Skeletal muscle cell (primary cell): ENCODE data around the gene DOC2B.
"Not testable (repeated sequence)": the region's sequence is repeated elsewhere in the genome, so short reads cannot be mapped to it uniquely, and the experiment has no call there.

Source experiments
- DNase-seq: peaks from one replicate; pipeline ENCODE4 v3.0.0-alpha.2; 2010; ENCODE audit warnings: low read depth
- H3K4me3 ChIP-seq: 2 replicates; pipeline ENCODE4 v1.5.1; 2011; ENCODE audit warnings: low read depth, mild to moderate bottlenecking, control low read depth, low read length, moderate library complexity

The DOC2B gene

DNA sequence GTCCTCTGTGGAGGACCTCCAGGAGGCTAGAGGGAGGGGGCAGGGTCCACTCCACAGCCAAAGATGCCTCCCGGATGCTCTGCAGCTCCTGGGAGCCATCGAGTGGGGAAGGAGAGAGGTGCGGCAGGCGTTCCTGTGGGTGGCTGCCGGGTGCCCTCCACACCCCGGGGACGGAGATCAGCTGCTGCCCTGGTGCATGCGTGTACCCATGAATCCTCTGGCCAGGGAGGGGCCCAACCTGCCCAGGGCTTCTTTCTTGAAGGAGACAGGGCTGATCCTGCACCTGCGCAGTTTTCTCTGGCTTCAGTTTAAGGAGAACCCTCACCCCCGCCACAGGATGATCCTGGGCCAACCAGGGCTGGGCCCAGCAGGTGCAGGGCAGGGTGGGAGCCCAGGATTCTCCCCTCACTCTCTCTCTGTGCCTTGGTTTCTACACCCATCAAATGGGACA, 33.5 kb upstream of the DOC2B start:
- DNase-seq = no peak
- H3K4me3 ChIP-seq = no peak overlapping the region

DNA sequence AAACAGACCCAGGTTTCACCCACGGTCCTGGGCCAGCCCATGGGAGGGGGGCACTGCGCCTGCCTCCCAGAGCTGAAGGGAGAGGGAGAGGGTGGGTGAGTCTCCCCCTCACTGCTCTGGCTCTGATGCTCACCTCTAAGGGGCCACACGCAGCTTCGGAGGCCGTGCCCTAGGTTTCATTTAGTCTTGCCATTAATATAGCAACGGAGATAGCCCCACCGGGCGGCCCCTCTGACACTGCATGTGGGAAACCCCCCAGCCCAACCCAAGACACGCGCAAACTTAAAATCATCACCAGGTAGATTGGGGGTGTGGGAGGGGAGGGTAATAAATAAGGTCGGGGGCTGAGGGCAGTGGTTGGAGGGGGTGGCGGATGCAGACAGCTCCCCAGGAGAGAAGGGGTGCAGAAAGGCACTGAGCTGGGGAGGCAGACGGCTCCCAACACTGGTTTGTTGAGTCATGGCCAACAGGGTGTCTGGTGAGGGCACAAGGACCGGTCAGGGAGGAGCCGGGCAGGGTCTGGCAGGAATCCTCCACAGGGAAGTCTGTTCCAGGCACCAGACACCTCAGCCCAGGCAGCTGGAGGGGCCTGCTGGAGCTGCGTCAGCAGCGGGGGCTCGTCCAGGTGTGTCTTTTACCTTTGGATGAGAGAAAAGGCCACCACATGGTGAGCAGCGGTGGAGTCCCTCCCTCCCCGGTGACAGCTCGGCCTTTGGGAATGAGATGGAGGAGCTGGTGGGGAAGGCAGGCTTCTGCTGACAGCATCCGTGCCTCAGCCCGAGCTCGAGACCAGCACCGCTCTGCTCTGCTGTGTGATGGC, 32.0 kb upstream of the DOC2B start:
- no peak overlapping the region for H3K4me3 ChIP-seq

DNA sequence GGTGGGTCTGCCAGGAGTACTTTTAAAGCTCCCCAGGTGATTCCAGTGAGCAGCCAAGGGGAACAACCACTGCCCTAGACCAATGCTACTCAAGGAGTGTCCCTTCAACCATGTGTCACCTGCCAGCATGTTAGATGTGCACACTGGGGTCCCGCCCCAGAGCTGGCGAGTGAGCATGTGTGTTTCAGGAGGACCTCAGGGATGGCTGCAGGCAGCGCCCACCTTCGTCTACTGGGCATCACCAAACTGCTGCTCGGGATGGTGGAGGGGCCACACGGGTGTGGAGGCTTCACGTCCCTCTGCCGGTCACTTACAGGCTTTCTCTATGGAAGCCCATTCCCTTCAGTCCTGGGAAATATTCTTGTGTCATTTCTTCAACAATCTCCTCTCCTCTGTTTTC, 29.0 kb upstream of the DOC2B start:
- H3K4me3 ChIP-seq = no peak overlapping the region
- DNase-seq = no peak

More for the DNA sequence above, 32.0 kb upstream of the DOC2B start:
- no peak for DNase-seq

DNA sequence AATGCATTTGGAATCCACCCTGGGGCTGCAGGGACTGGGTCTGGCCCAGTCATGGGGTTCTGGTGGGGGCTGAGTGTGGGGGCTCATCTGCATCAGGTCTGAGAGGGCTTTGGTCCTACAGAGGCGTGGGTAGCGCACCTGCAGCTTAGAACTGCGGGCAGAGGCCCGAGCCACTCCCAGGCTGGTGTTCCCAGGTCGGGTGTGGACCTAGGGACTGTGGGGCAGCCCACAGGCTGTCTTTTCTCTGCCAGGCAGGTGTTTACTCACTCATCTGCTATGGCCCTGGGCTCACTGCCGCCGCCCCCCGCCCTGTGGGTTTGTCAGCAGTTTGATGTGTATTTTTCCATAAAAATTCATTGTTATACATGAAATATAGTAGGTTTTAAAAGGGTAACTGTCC, 27.0 kb upstream of the DOC2B start:
- DNase-seq = no peak
- H3K4me3 ChIP-seq = no peak overlapping the region

DNA sequence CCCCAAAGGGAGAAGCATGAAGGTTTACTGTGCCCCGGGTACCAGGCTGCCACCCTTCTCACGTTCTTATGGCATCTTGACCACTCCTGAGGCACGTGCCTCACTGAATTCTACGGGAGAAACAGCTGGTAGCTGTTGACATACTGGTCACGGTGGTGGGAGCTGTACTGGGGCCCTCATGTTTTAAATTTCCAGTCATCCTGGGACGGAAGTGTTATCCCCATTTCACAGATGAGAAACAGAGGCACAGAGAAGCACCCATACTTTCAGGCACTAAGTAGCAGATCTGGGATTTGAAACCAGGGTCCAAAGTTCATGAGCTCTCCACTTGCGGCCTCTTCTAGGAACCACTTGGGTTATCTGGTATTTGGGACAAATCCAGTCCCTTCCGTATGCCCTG, 26.3 kb upstream of the DOC2B start:
- no peak for DNase-seq
- no peak overlapping the region for H3K4me3 ChIP-seq

DNA sequence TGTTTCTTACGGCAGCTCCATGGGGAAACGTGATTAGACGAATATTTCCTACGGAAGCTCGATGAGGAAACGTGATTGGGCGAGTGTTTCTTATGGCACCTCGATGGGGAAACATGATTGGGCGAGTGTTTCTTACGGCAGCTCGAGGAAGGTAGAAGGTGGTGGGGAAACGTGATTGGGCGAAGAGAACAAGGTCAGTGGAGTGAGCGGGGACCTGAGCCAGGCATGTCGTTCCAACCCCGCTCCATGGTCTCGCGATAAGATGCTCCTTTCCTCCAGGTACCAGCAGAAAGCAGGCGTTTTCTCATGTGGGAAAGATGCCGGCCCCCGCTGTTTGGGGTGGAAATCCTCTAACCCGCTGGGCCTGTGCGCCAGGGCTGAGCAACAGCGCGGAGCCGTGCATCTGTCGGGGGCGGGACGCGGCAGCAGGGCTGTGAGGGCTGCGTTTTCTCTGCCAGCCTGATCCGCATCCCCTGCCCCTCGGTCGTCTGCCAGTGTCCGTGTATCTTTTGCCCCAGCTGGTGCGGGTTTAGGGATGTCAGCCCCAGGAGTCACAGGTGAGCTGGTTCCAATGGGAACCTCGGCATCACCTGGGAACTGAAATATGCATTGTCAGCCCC, 25.6 kb upstream of the DOC2B start:
- no peak overlapping the region for H3K4me3 ChIP-seq
- DNase-seq = no peak

DNA sequence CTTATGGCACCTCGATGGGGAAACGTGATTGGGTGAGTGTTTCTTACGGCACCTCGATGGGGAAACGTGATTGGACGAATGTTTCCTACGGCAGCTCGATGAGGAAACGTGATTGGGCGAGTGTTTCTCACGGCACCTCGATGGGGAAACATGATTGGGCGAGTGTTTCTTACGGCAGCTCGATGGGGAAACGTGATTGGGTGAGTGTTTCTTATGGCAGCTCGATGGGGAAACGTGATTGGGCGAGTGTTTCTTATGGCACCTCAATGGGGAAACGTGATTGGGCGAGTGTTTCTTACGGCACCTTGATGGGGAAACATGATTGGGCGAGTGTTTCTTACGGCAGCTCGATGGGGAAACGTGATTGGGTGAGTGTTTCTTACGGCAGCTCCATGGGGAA, 25.0 kb upstream of the DOC2B start:
- H3K4me3 ChIP-seq, DNase-seq: not testable (repeated sequence)

DNA sequence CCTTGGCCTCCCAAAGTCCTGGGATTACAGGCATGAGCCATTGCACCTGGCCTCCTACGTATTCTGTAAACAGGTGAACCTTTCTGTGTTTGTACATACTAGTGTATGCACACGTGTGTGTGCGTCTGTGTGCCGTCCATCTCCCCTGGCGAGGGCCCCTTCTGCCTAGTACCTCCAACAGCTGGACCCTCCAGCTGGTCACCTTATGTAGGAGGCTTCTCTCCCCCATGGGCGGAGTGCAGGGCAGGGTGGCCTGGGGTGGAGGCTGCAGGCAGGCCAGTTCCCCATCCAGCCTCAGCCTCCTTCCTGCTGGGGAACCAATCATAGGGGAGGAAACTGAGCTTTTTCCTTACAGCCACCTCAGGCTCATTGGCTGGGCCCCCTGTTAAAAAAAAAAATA, 24.4 kb upstream of the DOC2B start:
- DNase-seq = no peak
- no peak overlapping the region for H3K4me3 ChIP-seq

DNA sequence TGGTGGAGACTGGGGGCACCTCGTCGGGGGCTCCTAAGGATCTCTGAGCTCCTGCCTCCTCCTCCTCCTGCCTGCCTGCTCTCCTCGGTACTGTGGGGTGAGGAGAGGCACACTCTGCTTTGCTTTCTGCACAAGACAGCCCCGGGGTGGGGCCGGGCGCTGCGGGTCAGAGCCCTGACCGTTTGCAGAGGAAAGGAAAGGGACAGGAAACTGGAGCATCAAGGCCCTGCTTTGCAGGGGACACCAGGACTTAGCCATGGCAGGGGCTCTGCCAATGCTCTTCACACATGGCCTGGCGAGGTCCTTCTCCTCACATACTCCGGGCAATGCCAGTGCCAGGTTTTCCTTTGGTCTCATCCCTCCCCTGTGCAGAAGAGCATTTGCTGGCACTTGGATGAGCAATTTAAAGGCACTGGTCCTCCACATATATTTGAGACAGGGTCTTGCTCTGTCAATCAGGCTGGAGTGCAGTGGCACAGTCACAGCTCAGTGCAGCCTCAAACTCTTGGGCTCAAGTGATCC, 23.8 kb upstream of the DOC2B start:
- DNase-seq = no peak
- H3K4me3 ChIP-seq = no peak overlapping the region

DNA sequence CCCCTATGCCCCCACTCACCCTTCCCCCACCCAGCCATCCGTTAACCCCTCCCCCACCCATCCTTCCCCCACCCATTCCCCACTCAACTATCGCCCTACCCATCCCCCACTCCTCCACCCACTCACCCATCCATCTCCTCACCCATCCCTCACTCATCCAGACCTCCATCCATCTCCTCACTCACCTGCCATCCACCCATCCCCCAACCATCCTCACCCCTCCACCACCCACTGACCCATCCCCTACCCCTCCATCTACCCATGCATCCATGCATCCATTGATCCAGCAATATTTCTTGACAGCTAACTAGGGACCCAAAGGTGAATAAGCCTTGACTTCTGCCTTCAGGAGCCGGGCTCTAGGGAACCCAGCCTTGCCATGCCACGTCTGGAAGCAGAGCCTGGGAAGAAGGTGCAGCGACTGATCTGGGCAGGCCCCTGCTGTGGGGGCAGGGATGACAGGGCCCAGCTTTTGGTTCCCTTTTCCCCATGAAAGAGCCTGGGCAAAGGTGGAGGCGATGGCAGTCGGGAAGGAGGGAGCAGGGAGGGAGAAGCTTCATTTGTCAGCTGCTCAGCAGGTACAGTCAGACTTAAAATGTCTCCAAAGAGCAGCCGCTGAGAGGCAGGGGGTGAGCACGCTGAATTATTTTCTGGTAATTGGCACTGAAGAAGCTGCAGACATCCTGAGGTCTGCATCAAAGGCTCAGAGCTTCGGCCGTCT, 23.1 kb upstream of the DOC2B start:
- H3K4me3 ChIP-seq = no peak overlapping the region
- DNase-seq = no peak

DNA sequence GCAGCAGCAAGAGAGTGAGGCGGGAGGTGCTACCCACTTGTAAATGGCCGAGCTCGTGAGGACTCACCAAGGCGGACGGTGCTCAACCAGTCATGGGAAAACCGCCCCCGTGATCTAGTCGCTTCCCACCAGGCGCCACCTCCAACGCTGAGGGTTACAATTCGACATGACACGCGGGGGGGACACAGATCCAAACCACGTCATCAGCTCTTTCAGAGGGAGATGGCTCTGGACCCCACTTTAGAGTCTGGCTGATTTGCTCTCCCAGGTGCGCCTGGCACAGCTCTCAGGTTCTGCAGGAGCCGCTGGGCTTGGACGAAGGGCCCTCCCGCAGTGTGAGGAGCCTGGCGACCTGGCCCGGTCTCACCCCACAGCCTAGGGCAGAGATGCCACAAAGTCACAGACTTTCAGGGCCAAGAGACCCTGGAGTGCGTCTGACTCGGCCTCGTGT, 21.1 kb upstream of the DOC2B start:
- H3K4me3 ChIP-seq = no peak overlapping the region
- DNase-seq = no peak

DNA sequence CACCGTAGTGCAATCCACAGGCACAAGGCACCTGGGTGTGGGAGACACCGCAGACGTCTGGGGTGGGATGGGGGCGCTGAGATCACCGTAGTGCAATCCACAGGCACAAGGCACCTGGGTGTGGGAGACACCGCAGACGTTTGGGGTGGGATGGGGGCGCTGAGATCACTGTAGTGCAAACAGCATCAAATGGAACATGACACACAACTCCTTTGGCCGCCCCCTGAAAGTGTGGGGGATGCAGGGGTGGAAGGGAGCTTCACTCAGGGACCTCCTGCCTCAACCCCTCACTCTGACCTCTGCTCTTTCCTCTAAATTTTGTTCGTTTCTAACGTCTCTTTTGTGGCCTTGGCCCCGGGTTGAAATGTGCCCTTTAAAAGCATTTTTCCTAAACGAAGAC, 20.3 kb upstream of the DOC2B start:
- not testable (repeated sequence) for H3K4me3 ChIP-seq, DNase-seq

DNA sequence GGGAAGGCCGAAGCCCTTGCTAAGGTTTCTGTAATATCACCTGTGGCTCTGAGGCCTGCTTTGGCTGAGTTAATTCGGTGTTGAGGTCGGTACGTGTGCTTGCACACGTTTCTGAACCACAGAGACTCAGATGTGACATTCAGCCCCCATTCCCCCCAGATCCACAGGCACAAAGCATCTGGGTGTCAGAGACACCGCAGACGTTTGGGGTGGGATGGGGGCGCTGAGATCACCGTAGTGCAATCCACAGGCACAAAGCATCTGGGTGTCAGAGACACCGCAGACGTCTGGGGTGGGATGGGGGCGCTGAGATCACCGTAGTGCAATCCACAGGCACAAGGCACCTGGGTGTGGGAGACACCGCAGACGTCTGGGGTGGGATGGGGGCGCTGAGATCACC, 19.8 kb upstream of the DOC2B start:
- H3K4me3 ChIP-seq, DNase-seq: not testable (repeated sequence)

DNA sequence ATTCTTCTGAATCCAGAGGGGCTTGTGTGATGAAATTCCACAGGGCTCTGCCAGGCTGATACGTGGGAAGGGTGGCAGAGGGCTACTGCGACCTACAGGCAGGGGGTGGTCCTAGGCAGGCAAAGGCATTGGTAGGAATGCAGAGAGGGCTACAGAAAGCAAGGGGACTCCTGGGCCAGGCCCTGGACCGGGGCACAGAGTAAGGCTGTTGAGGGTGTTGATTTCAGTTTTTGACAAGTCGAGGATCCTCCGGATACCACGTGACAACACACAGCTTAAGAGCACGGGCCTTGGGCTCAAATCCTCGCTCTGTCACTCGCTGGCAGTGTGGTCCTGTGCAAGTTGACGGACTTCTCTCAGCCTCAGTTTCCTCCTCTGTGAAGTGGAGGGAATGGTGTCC, 19.1 kb upstream of the DOC2B start:
- DNase-seq = no peak
- no peak overlapping the region for H3K4me3 ChIP-seq

DNA sequence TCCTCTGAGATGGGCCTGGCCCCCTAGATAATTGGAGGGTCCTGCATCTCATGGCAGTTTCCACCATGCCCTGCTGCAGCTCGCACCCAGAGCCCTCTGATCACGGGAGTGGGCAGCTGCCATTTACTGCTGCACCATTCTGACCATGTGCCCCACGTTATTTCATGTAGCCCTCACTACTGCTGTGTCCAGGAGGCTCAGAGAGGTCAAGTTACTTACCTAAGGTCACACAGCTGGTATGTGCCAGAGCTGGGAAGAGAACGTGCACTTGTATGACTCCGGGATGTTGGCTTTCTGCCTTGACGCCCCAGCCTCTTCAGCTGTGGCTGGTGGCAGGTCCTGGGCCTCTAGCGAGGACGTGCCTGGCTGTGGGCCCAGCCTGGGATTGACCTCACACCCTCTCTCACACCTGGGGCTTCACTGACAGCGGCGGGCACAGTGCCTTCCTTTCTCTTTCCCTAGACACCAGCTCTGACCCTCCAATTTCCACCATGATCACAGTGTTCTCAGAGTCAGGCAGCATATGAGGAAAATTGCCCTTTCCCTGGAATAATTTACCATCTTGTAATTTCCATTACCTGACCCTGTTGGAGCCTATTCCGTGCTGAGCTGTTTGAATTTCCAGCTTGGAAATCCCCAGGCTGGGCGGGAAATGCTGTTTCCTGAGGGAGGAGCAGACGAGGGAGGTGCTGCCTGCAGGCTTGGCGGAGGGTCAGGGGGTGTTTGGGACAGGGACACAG, 18.5 kb upstream of the DOC2B start:
- DNase-seq = no peak
- H3K4me3 ChIP-seq = no peak overlapping the region

DNA sequence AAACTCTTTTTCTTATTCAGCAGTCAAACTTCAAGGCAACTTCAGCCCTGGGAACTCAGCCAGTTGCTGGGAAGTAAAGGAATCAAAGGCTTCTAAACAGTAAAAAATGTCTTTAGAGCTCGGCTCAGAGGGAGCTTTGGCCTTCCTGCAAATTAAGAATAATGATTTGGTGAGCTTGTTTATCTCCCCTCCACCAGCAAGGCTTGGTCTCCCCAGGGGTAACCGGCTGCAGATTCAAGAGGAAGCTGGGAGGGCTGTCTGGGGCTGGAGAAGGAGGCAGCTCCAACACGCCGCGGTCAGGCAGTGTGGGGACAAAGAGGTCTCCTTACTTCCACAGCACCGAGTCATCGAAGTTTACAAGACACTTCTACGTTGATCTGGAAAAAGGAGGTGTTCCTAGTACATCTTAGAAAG, 17.7 kb upstream of the DOC2B start:
- no peak overlapping the region for H3K4me3 ChIP-seq
- no peak for DNase-seq

DNA sequence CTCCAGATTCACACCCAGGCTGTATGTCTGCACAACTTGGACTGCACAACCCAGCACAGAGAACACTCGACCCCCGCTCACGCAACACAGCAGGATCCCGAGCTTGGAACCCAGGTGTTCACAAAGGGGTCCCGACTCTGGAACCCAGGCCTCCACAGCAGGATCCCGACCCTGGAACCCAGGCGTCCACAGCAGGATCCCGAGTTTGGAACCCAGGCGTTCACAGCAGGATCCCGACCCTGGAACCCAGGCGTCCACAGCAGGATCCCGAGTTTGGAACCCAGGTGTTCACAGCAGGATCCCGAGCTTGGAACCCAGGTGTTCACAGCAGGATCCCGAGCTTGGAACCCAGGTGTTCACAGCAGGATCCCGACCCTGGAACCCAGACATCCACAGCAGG, 16.8 kb upstream of the DOC2B start:
- not testable (repeated sequence) for DNase-seq, H3K4me3 ChIP-seq

DNA sequence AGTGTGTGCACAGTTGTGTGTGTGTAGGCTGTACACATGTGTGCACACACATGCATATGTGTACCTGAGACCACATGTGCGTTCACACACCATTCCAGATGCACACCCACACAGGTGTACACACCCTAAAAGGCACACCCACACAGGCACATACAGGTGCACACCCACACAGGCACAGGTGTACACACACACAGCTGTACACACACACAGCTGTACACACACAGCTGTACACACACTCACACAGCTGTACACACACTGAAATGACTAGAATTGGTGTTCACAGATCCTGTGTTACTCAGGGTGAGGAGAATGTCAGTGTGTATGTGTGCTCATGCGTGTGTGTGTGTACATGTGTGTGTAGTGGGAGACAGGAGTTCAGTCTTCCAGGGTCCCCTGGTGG, 15.9 kb upstream of the DOC2B start:
- H3K4me3 ChIP-seq = no peak overlapping the region

DNA sequence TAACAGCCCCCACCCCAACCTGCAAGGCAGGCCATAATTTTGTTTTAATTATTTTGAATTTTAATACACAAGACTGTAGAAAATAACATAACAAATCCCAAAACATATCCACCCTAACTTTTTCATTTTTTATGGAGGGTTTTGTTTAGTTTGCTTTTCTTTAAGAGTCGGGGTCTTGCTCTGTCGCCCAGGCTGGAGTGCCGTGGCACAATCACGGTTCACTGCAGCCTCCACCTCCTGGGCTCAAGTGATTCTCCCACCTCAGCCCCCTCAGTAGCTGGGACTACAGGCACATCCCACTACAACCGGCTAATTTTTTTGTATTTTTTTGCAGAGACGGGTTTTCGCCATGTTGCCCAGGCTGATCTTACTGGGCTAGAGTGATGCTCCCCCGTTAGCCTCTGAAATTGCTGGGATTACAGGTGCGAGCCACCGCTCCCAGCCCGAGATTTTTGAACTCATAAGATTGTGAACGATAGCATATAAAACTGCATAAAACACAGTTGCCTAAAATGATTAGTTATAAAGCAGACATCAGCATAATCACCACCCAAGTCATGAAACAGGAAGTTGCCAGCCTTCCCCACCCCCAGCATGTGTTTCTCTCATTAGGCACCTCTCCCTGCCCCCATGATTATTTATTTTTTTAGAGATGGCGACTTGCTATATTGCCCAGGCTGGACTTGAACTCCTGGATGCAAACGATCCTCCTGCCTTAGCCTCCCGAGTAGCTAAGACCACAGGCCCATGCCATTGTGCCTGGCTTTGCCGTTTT, 13.6 kb upstream of the DOC2B start:
- no peak for DNase-seq
- no peak overlapping the region for H3K4me3 ChIP-seq

More for the DNA sequence above, 15.9 kb upstream of the DOC2B start:
- no peak for DNase-seq
